Fibroblast of lung (primary cell): ENCODE measurements around the gene ANO2. TPM values are rescaled to one million over a fixed set of nuclear protein-coding genes. Genes with fewer than 3 reads are reported as not detected.

Experiments used
- DNase-seq, 2 donors: peaks; one replicate each; pipeline versions ENCODE4 v3.0.0 to v3.0.0-alpha.2; 2010; ENCODE audit warnings: low read depth in 2 of 2
- H2AFZ ChIP-seq: 2 replicates; pipeline ENCODE4 v1.5.1; 2012; ENCODE audit warnings: low read length, control low read depth, inconsistent platforms
- H3K27ac ChIP-seq: 2 replicates; pipeline ENCODE4 v1.5.1; 2011; ENCODE audit warnings: low read length, control low read depth; ENCODE audit not compliant: insufficient read depth
- H3K27me3 ChIP-seq: 2 replicates; pipeline ENCODE4 v1.5.1; 2011; ENCODE audit warnings: mild to moderate bottlenecking, low read length; ENCODE audit not compliant: control insufficient read depth, insufficient read depth
- H3K36me3 ChIP-seq: 2 replicates; pipeline ENCODE4 v1.5.1; 2011; ENCODE audit warnings: low read length; ENCODE audit not compliant: control insufficient read depth, insufficient read depth
- H3K4me1 ChIP-seq: 2 replicates; pipeline ENCODE4 v1.5.1; 2011; ENCODE audit warnings: low read length; ENCODE audit not compliant: control insufficient read depth, insufficient read depth; ENCODE audit errors: extremely low read depth
- H3K4me2 ChIP-seq: 2 replicates; pipeline ENCODE4 v1.5.1; 2011; ENCODE audit warnings: low read length, control low read depth; ENCODE audit not compliant: insufficient read depth; ENCODE audit errors: extremely low read depth
- H3K4me3 ChIP-seq, 4 experiments: fragments of 200-600 bp in 1 of 4; sonication (generic) in 1 of 4; replicated peaks in 1 of 4; 2 replicates each; pipeline ENCODE4 v1.5.1; 2011 to 2016; ENCODE audit warnings: low read length in 4 of 4, low read depth in 3 of 4, mild to moderate bottlenecking in 3 of 4, control low read depth in 2 of 4, inconsistent platforms in 1 of 4, mixed read lengths in 1 of 4; ENCODE audit not compliant: insufficient read depth in 1 of 4; ENCODE audit errors: control extremely low read depth in 1 of 4
- H3K79me2 ChIP-seq: 2 replicates; pipeline ENCODE4 v1.5.1; 2012; ENCODE audit warnings: mild to moderate bottlenecking, low read length, inconsistent platforms; ENCODE audit not compliant: control insufficient read depth, insufficient read depth
- H3K9ac ChIP-seq: 2 replicates; pipeline ENCODE4 v1.5.1; 2011; ENCODE audit warnings: mild to moderate bottlenecking, low read length, control low read depth; ENCODE audit not compliant: insufficient read depth
- H3K9me3 ChIP-seq: 2 replicates; pipeline ENCODE4 v1.5.1; 2012; ENCODE audit warnings: low read depth, low read length; ENCODE audit not compliant: control insufficient read depth, insufficient read depth
- H4K20me1 ChIP-seq: 2 replicates; pipeline ENCODE4 v1.5.1; 2011; ENCODE audit warnings: low read length; ENCODE audit not compliant: control insufficient read depth, insufficient read depth; ENCODE audit errors: extremely low read depth
- CTCF ChIP-seq, 2 donors: IDR thresholded peaks in 1 of 2; conservative IDR thresholded peaks in 1 of 2; 1 replicate in 1 of 2; 2 replicates in 1 of 2; pipeline ENCODE4 v1.5.1; 2011 to 2012; ENCODE audit warnings: low read length in 2 of 2, control low read depth in 1 of 2, inconsistent platforms in 1 of 2, low read depth in 1 of 2, mild to moderate bottlenecking in 1 of 2
- EZH2 ChIP-seq: IDR thresholded peaks from 2 replicates; pipeline ENCODE4 v1.5.1; 2012; ENCODE audit warnings: low read length, control low read depth, mild to moderate bottlenecking; ENCODE audit errors: missing control alignments
- polyA plus RNA-seq, 2 donors: library from polyadenylated mRNA; depleted of rRNA in 1 of 2; stranded (reverse) in 1 of 2; unstranded in 1 of 2; fragments of >200 nt; gene quantifications; 2 replicates each; pipeline ENCODE4 v1.2.1, GENCODE V29; 2011 to 2012; ENCODE audit warnings: missing spikeins in 1 of 2
- total RNA-seq: library from RNA; depleted of rRNA; stranded (reverse); fragments of >200 nt; gene quantifications from 2 replicates; pipeline ENCODE4 v1.2.1, GENCODE V29; 2014

Gene ANO2
- total and polyA plus RNA-seq, 2 donors (not counting 1 experiment from before 2014, with no cell fraction given), result 0.15 to 0.17 TPM

- Histone ChIP-seq H3K36me3 (no peaks in the 10 kb centered on the region), H2AFZ (no peak overlapping the region), H4K20me1 (no peaks in the 10 kb centered on the region), H3K79me2 (no peaks in the 10 kb centered on the region), H3K4me2 (no peak overlapping the region), H3K27me3 (peaks cover 2% of the 10 kb centered on the region), H3K9ac (no peak overlapping the region), H3K27ac (no peak overlapping the region), H3K4me3 (no peak overlapping the region), H3K9me3 (no peaks in the 10 kb centered on the region), H3K4me1 (no peaks in the 10 kb centered on the region)
- DNase-seq, result no peak
- TF ChIP-seq EZH2 (no peak), CTCF (conservative IDR thresholded peaks at IDR 0.05 in 1 of 2, IDR thresholded peaks at IDR 0.05 in 1 of 2; ENCODE audit: low read depth in 1 of 2, low read length in 2 of 2) (no peak)
These were observed 43.0 kb upstream of the ANO2 start for GRCh38 chr12:5988088-5988487.

GRCh38 chr12:5987573-5987972, 42.5 kb upstream of the ANO2 start:
- Histone ChIP-seq H3K4me3 (no peak overlapping the region), H3K27ac (no peak overlapping the region), H3K4me1 (no peaks in the 10 kb centered on the region), H3K9ac (no peak overlapping the region), H3K4me2 (no peak overlapping the region), H3K9me3 (no peaks in the 10 kb centered on the region), H3K79me2 (no peaks in the 10 kb centered on the region), H3K27me3 (peaks cover 2% of the 10 kb centered on the region), H4K20me1 (no peaks in the 10 kb centered on the region), H3K36me3 (no peaks in the 10 kb centered on the region), H2AFZ (no peak overlapping the region)
- no peak for DNase-seq
- no peak for TF ChIP-seq EZH2
- no peak for TF ChIP-seq CTCF (conservative IDR thresholded peaks at IDR 0.05 in 1 of 2, IDR thresholded peaks at IDR 0.05 in 1 of 2; ENCODE audit: low read depth in 1 of 2, low read length in 2 of 2)

GRCh38 chr12:5985471-5985870, 40.4 kb upstream of the ANO2 start:
- TF ChIP-seq EZH2, result no peak
- TF ChIP-seq CTCF (conservative IDR thresholded peaks at IDR 0.05 in 1 of 2, IDR thresholded peaks at IDR 0.05 in 1 of 2; ENCODE audit: low read depth in 1 of 2, low read length in 2 of 2), result no peak
- Histone ChIP-seq H3K4me3 (no peak overlapping the region), H3K27ac (no peak overlapping the region), H3K4me2 (no peak overlapping the region), H3K79me2 (no peaks in the 10 kb centered on the region), H3K9ac (no peak overlapping the region), H3K9me3 (no peaks in the 10 kb centered on the region), H3K4me1 (no peaks in the 10 kb centered on the region), H3K27me3 (peaks cover 2% of the 10 kb centered on the region), H4K20me1 (no peaks in the 10 kb centered on the region), H2AFZ (no peak overlapping the region), H3K36me3 (no peaks in the 10 kb centered on the region)
- no peak for DNase-seq
